Activated T-helper 1 cell treated with anti-CD3 and anti-CD28 coated beads, Interleukin-2, amount 50 U/mL, for 16 hours (primary cell): ENCODE results near the gene SHISA3.
"Not testable (repeated sequence)": the region's sequence is repeated elsewhere in the genome, so short reads cannot be mapped to it uniquely, and the experiment has no call there.

Experiments
- DNase-seq, 2 donors: peaks; one replicate each; pipeline ENCODE4 v3.0.0-alpha.2; 2020; ENCODE audit warnings: low read depth in 1 of 2, low spot score in 1 of 2

The SHISA3 gene

GRCh38 chr4:42396752-42397634 lies at the start of gene SHISA3:
Gene SHISA3 (plus strand): TSS chr4:42397488. CDS start chr4:42398057, 569 bp downstream.
- no peak for DNase-seq

GRCh38 chr4:42348247-42348646 lies 49.0 kb upstream of the SHISA3 start:
- DNase-seq: no peak

GRCh38 chr4:42348692-42349091 lies 48.6 kb upstream of the SHISA3 start:
- DNase-seq: no peak

GRCh38 chr4:42350611-42351182 lies 46.6 kb upstream of the SHISA3 start:
- no peak for DNase-seq

GRCh38 chr4:42352049-42352448 lies 45.2 kb upstream of the SHISA3 start:
- no peak for DNase-seq

GRCh38 chr4:42357325-42357724 lies 40.0 kb upstream of the SHISA3 start:
- no peak for DNase-seq

GRCh38 chr4:42359711-42360110 lies 37.6 kb upstream of the SHISA3 start:
- DNase-seq: no peak

- DNase-seq: no peak
Measured at GRCh38 chr4:42360256-42360669, 37.0 kb upstream of the SHISA3 start.

GRCh38 chr4:42361456-42361855 lies 35.8 kb upstream of the SHISA3 start:
- DNase-seq: no peak

- no peak for DNase-seq
Measured at GRCh38 chr4:42362591-42362990, 34.7 kb upstream of the SHISA3 start.

- DNase-seq: no peak
Measured at GRCh38 chr4:42363614-42364013, 33.7 kb upstream of the SHISA3 start.

- DNase-seq: no peak
Measured at GRCh38 chr4:42364266-42365053, 32.8 kb upstream of the SHISA3 start.

- no peak for DNase-seq
Measured at GRCh38 chr4:42366959-42367358, 30.3 kb upstream of the SHISA3 start.

- DNase-seq: no peak
Measured at GRCh38 chr4:42369489-42369888, 27.8 kb upstream of the SHISA3 start.

GRCh38 chr4:42371305-42372252 lies 25.7 kb upstream of the SHISA3 start:
- no peak for DNase-seq

- DNase-seq: not testable (repeated sequence)
Measured at GRCh38 chr4:42372303-42372702, 25.0 kb upstream of the SHISA3 start.

GRCh38 chr4:42377497-42377896 lies 19.8 kb upstream of the SHISA3 start:
- DNase-seq: no peak

GRCh38 chr4:42381666-42382065 lies 15.6 kb upstream of the SHISA3 start:
- DNase-seq: no peak

- DNase-seq: no peak
Measured at GRCh38 chr4:42385516-42385915, 11.8 kb upstream of the SHISA3 start.

- no peak for DNase-seq
Measured at GRCh38 chr4:42390622-42391354, 6.5 kb upstream of the SHISA3 start.
